IMR-90 (cell line): ENCODE measurements around the gene CTSF. TPM values are rescaled to one million over a fixed set of nuclear protein-coding genes. Genes with fewer than 3 reads are reported as not detected.
A peak's percentile ranks its signal among the peaks of the same experiment; 100 is the strongest.
"Not testable (repeated sequence)": the region's sequence is repeated elsewhere in the genome, so short reads cannot be mapped to it uniquely, and the experiment has no call there.

Source experiments
- ATAC-seq: fragments of 200-7000 bp; cut with Tn5 transposase; 2 replicates; pipeline ENCODE4 v1.9.1; 2020; ENCODE audit warnings: low read depth, mild to moderate bottlenecking, moderate library complexity
- BruUV-seq: library from RNA; stranded (reverse); fragments of 400-500 nt; replicated peaks from 2 replicates; lab custom pipeline; 2021; lab: Mats Ljungman, UMichigan
- CTCF ChIA-PET: fragments of 300-600 bp; formaldehyde crosslinking; extraction: SDS; loops from one replicate; lab custom pipeline; 2021; ENCODE audit warnings: antibody characterized with exemption; lab: Yijun Ruan, JAX
- POLR2A ChIA-PET: fragments of 300-600 bp; sonication (Branson Sonifier 250); formaldehyde crosslinking; loops from one replicate; lab custom pipeline; 2022; ENCODE audit warnings: antibody characterized with exemption; ENCODE audit not compliant: unreplicated experiment; lab: Charles Lee
- DNase-seq: peaks from one replicate; pipeline ENCODE4 v3.0.0; 2013
- H2AFZ ChIP-seq: replicated peaks from 2 replicates; pipeline ENCODE3; 2013; ENCODE audit warnings: low read length, mild to moderate bottlenecking; ENCODE audit not compliant: poor library complexity
- H2AK5ac ChIP-seq: 2 replicates; pipeline ENCODE4 v1.6.1; 2013; ENCODE audit warnings: low read depth, low read length, inconsistent platforms
- H2AK9ac ChIP-seq: replicated peaks from 2 replicates; pipeline ENCODE3; 2013; ENCODE audit warnings: mild to moderate bottlenecking, low read depth, low read length, moderate library complexity; ENCODE audit not compliant: poor library complexity
- H2BK120ac ChIP-seq: 2 replicates; pipeline ENCODE4 v1.6.1; 2013; ENCODE audit warnings: low read depth, low read length, inconsistent platforms
- H2BK15ac ChIP-seq: 3 replicates; pipeline ENCODE4 v1.6.1; 2013; ENCODE audit warnings: low read depth, low read length, inconsistent platforms
- H2BK20ac ChIP-seq: 2 replicates; pipeline ENCODE4 v1.6.1; 2013; ENCODE audit warnings: low read depth, mild to moderate bottlenecking, inconsistent platforms, low read length, moderate library complexity
- H2BK5ac ChIP-seq: 2 replicates; pipeline ENCODE4 v1.6.1; 2013; ENCODE audit warnings: mild to moderate bottlenecking, low read depth, low read length, inconsistent platforms; ENCODE audit not compliant: poor library complexity, severe bottlenecking
- H3K14ac ChIP-seq: replicated peaks from 2 replicates; pipeline ENCODE4 v1.6.1; 2013; ENCODE audit warnings: low read depth, low read length, inconsistent platforms
- H3K18ac ChIP-seq: 2 replicates; pipeline ENCODE4 v1.6.1; 2013; ENCODE audit warnings: low read depth, low read length, control low read depth
- H3K23ac ChIP-seq: 2 replicates; pipeline ENCODE4 v1.6.1; 2013; ENCODE audit warnings: low read depth, low read length, inconsistent platforms
- H3K27ac ChIP-seq: 2 replicates; pipeline ENCODE4 v1.5.1; 2013; ENCODE audit warnings: mild to moderate bottlenecking, control low read depth, low read length; ENCODE audit not compliant: insufficient read depth
- H3K27me3 ChIP-seq: 2 replicates; pipeline ENCODE4 v1.6.1; 2013; ENCODE audit warnings: low read length; ENCODE audit not compliant: control insufficient read depth, insufficient read depth
- H3K36me3 ChIP-seq: 2 replicates; pipeline ENCODE4 v1.6.1; 2013; ENCODE audit warnings: low read length, mixed read lengths; ENCODE audit not compliant: control insufficient read depth, insufficient read depth
- H3K4ac ChIP-seq: 2 replicates; pipeline ENCODE4 v1.6.1; 2013; ENCODE audit warnings: low read depth, low read length, inconsistent platforms
- H3K4me1 ChIP-seq: 2 replicates; pipeline ENCODE4 v1.6.1; 2013; ENCODE audit warnings: low read length, mixed read lengths; ENCODE audit not compliant: control insufficient read depth, insufficient read depth
- H3K4me2 ChIP-seq: 2 replicates; pipeline ENCODE4 v1.6.1; 2013; ENCODE audit warnings: low read depth, mild to moderate bottlenecking, control low read depth, low read length, moderate library complexity
- H3K4me3 ChIP-seq: 2 replicates; pipeline ENCODE4 v1.5.1; 2013; ENCODE audit warnings: low read depth, mild to moderate bottlenecking, control low read depth, low read length, moderate library complexity; ENCODE audit not compliant: insufficient read depth
- H3K56ac ChIP-seq: 2 replicates; pipeline ENCODE4 v1.6.1; 2013; ENCODE audit warnings: low read length, inconsistent platforms; ENCODE audit not compliant: insufficient read depth; ENCODE audit errors: extremely low read depth
- H3K79me1 ChIP-seq, 2 experiments: 2 replicates each; pipeline ENCODE4 v1.6.1; 2013; ENCODE audit warnings: low read length in 2 of 2, inconsistent platforms in 1 of 2, low read depth in 1 of 2
- H3K9ac ChIP-seq: 2 replicates; pipeline ENCODE4 v1.6.1; 2013; ENCODE audit warnings: low read depth, low read length, control low read depth
- H3K9me1 ChIP-seq: 2 replicates; pipeline ENCODE4 v1.6.1; 2013; ENCODE audit warnings: low read length, inconsistent platforms; ENCODE audit not compliant: insufficient read depth
- H3K9me3 ChIP-seq: 2 replicates; pipeline ENCODE4 v1.6.1; 2013; ENCODE audit warnings: low read length; ENCODE audit not compliant: control insufficient read depth, insufficient read depth
- H4K20me1 ChIP-seq: 2 replicates; pipeline ENCODE4 v1.6.1; 2013; ENCODE audit warnings: low read length, inconsistent platforms; ENCODE audit not compliant: insufficient read depth
- H4K5ac ChIP-seq: 2 replicates; pipeline ENCODE4 v1.6.1; 2013; ENCODE audit warnings: mild to moderate bottlenecking, low read depth, low read length, control low read depth
- H4K8ac ChIP-seq, 2 experiments: 2 replicates each; pipeline ENCODE4 v1.6.1; 2013; ENCODE audit warnings: low read depth in 2 of 2, low read length in 2 of 2, control low read depth in 1 of 2, inconsistent platforms in 1 of 2
- H4K91ac ChIP-seq: 2 replicates; pipeline ENCODE4 v1.6.1; 2013; ENCODE audit warnings: low read depth, low read length, inconsistent platforms; ENCODE audit not compliant: insufficient read depth
- WGBS, 2 experiments: methylation state at CpG; one replicate each; pipeline versions ENCODE4 v1.1.5 to v1.1.7; 2013; ENCODE audit warnings: missing lambda C conversion rate in 2 of 2; ENCODE audit not compliant: insufficient read length in 1 of 2; ENCODE audit errors: extremely low coverage in 2 of 2; 5-methylcytosine and 5-hydroxymethylcytosine counted together
- dilution Hi-C: fragments of 300-500 bp; cut with HindIII; formaldehyde crosslinking; loops from one replicate; pipeline ENCODE4 v1.14.3; 2018; ENCODE audit warnings: low sequenced_read_pairs; ENCODE audit not compliant: unreplicated experiment
- in situ Hi-C: fragments of 300-500 bp; cut with MboI; formaldehyde crosslinking; loops from 3 replicates; pipeline ENCODE4 v1.14.3; 2019; ENCODE audit warnings: low sequenced_read_pairs, inconsistent platforms, mixed read lengths
- intact Hi-C: fragments of 100-400 bp; cut with micrococcal nuclease; formaldehyde crosslinking; loops from 2 replicates; pipeline ENCODE4 v1.10.0; 2022
- polyA plus RNA-seq, 3 experiments: library from polyadenylated mRNA; depleted of rRNA; stranded (reverse); fragments of >200 nt; gene quantifications; 2 replicates each; pipeline ENCODE4 v1.2.3, GENCODE V29; 2012; ENCODE audit warnings: low replicate concordance in 1 of 3
- total RNA-seq: library from RNA; depleted of rRNA; stranded (reverse); fragments of >200 nt; gene quantifications from 2 replicates; pipeline ENCODE4 v1.2.3, GENCODE V29; 2012
- TF ChIP-seq, protein P1 (sequence below): fragments of 150-350 bp; IDR thresholded peaks from 2 replicates; pipeline ENCODE4 v1.6.1; 2017; ENCODE audit warnings: mild to moderate bottlenecking, antibody characterized with exemption, low read length, low read depth

CTSF gene
- total and polyA plus RNA-seq, 2 of the 4 experiments (the other 2 are of a cell fraction), result 4.1 to 16.0 TPM

DNA sequence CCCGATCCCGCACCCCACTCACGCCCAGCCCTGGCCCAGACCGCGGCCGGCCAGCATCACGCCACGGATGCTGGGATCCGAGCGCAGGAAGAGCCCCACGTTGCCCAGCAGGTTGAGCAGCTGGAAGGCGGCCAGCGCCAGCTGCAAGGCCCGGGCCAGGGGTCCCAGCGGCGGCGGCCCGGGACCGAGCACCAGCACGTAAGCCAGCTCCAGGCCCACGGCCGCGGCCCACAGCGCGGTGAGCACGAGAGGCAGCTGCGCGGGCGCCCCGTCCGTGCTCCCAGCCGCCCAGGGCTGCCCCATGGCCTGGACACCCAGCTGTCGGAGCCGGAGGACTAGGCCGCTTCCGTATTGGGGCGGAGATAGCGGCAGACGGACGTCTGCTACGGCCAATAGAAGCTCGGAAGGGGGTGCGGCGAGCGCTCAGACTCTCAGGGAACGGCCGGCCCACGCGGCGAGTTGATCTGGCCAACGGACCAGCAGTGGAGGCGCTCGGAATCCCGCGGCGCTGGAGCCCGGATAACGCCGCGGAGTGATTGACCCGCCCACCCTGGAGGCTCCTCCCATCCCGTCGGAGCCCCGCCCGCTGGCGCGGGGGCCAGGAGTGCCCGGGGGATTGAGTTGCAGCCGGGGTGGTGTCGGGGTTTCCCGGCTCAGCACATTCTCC, 22.6 kb downstream of the CTSF start, which contains the start of gene ZDHHC24 (continued):
- TF ChIP-seq, protein P1, sequence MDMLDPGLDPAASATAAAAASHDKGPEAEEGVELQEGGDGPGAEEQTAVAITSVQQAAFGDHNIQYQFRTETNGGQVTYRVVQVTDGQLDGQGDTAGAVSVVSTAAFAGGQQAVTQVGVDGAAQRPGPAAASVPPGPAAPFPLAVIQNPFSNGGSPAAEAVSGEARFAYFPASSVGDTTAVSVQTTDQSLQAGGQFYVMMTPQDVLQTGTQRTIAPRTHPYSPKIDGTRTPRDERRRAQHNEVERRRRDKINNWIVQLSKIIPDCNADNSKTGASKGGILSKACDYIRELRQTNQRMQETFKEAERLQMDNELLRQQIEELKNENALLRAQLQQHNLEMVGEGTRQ, result no peak

DNA sequence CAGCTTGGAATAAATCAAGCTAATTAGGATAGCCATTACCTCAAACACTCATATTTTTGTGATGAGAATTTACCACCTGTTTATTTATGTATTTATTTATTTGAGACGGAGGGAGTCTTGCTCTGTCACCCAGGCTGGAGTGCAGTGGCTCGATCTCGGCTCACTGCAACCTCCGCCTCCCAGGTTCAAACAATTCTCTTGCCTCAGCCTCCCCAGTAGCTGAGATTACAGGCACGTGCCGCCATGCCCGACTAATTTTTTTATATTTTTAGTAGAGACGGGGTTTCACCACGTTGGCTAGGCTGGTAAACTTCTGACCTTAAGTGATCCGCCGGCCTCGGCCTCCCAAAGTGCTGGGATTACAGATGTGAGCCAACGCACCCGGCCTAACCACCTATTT, 23.5 kb downstream of the CTSF start:
- H2AK9ac ChIP-seq, H3K27ac ChIP-seq, H3K14ac ChIP-seq, H2BK5ac ChIP-seq, H2AFZ ChIP-seq, H2BK20ac ChIP-seq, H3K4me1 ChIP-seq, intact Hi-C loops, H2AK5ac ChIP-seq, BruUV-seq, ATAC-seq, H3K56ac ChIP-seq, H4K91ac ChIP-seq, H3K9me1 ChIP-seq, H3K9me3 ChIP-seq, H3K4ac ChIP-seq, dilution Hi-C loops, H3K18ac ChIP-seq, in situ Hi-C loops, H4K20me1 ChIP-seq, H2BK120ac ChIP-seq, H2BK15ac ChIP-seq, POLR2A ChIA-PET, CTCF ChIA-PET, H3K23ac ChIP-seq, H4K5ac ChIP-seq, DNase-seq: not testable (repeated sequence)
- H3K27me3 ChIP-seq, result peaks cover 20% of the 10 kb centered on the region; the same call in 1 of the 2 replicates
- peak overlapping the region; percentile 51 to 69; a peak in 2 of 4 replicates for H4K8ac ChIP-seq
- peak overlapping the region; percentile 86 for H3K4me2 ChIP-seq
- 0 out of 2 replicates have a peak overlapping the region, but pooled peaks have one; percentile 35 for H3K9ac ChIP-seq
- WGBS, 2 experiments, result 81% methylated on average over 5 of the region's 14 CpGs; no CpG with 5 or more reads in 1 of the 2 experiments
- peak overlapping the region; percentile 75 for H3K4me3 ChIP-seq
- peaks cover 14% of the 10 kb centered on the region; the same call in 1 of the 2 replicates for H3K36me3 ChIP-seq
- H3K79me1 ChIP-seq, result peaks cover 3 to 19% of the 10 kb centered on the region in 2 experiments; a peak in 2 of 4 replicates
